Heart left ventricle (tissue), 16 donors: ENCODE results near the gene C12orf57. TPM values are rescaled to one million over a fixed set of nuclear protein-coding genes. Genes with fewer than 3 reads are reported as not detected.

Experiments
- ATAC-seq, 4 donors: fragments of 200-7000 bp; cut with Tn5 transposase; one replicate each; pipeline ENCODE4 v1.9.1; 2020 to 2022; ENCODE audit warnings: moderate library complexity in 4 of 4, mild to moderate bottlenecking in 3 of 4, moderate number of reproducible peaks in 1 of 4
- DNase-seq, 5 donors: peaks; one replicate each; pipeline ENCODE4 v3.0.0-alpha.2; 2020
- H3K27ac ChIP-seq, 12 donors: fragments of 200-600 bp; sonication (generic) in 4 of 12; one replicate each; pipeline versions ENCODE4 v1.5.0 to v1.8.0; 2016 to 2022; ENCODE audit warnings: mild to moderate bottlenecking in 2 of 12
- H3K27me3 ChIP-seq, 9 donors: fragments of 200-600 bp; sonication (generic) in 2 of 9; one replicate each; pipeline versions ENCODE4 v1.5.1 to v1.8.0; 2016 to 2022; ENCODE audit warnings: mild to moderate bottlenecking in 3 of 9
- H3K36me3 ChIP-seq, 9 donors: fragments of 200-600 bp; sonication (generic) in 2 of 9; one replicate each; pipeline versions ENCODE4 v1.5.0 to v1.8.0; 2018 to 2022; ENCODE audit warnings: mild to moderate bottlenecking in 2 of 9
- H3K4me1 ChIP-seq, 12 donors: fragments of 200-600 bp; sonication (generic) in 4 of 12; one replicate each; pipeline versions ENCODE4 v1.5.0 to v1.8.0; 2016 to 2022; ENCODE audit warnings: mild to moderate bottlenecking in 3 of 12
- H3K4me3 ChIP-seq, 12 donors: fragments of 200-600 bp; sonication (generic) in 4 of 12; one replicate each; pipeline versions ENCODE4 v1.5.0 to v1.8.0; 2017 to 2022; ENCODE audit warnings: mild to moderate bottlenecking in 9 of 12, moderate library complexity in 4 of 12
- H3K9me3 ChIP-seq, 12 donors: fragments of 200-600 bp; sonication (generic) in 4 of 12; one replicate each; pipeline versions ENCODE4 v1.5.0 to v1.8.0; 2016 to 2022; ENCODE audit warnings: mild to moderate bottlenecking in 1 of 12
- CTCF ChIP-seq, 12 donors: fragments of 200-600 bp; sonication (generic) in 4 of 12; IDR thresholded peaks; one replicate each; pipeline versions ENCODE4 v1.5.0 to v1.8.0; 2018 to 2022; ENCODE audit warnings: antibody characterized with exemption in 12 of 12, mild to moderate bottlenecking in 5 of 12
- POLR2A ChIP-seq, 2 donors: fragments of 450-650 bp; IDR thresholded peaks; one replicate each; pipeline ENCODE4 v1.6.1; 2017; ENCODE audit warnings: antibody characterized with exemption in 2 of 2, mild to moderate bottlenecking in 2 of 2, moderate library complexity in 2 of 2
- WGBS, 4 donors: extraction: QIAGEN DNeasy Blood & Tissue Kit in 2 of 4; methylation state at CpG; one replicate each; pipeline versions ENCODE4 v1.1.5 to v1.1.7; 2013 to 2018; 5-methylcytosine and 5-hydroxymethylcytosine counted together
- intact Hi-C, 10 donors: fragments of 100-400 bp; cut with DNase I; formaldehyde crosslinking; loops; one replicate each; pipeline versions ENCODE4 v1.11.1 to v1.14.2; 2022
- polyA plus RNA-seq, 2 donors: library from polyadenylated mRNA; stranded (reverse); fragments of 200-250 nt; gene quantifications; one replicate each; pipeline ENCODE4 v1.2.3, GENCODE V29; 2013
- total RNA-seq, 9 donors: library from RNA; depleted of rRNA in 2 of 9; stranded (reverse); fragments of >200 nt in 2 of 9; fragmentation: NEBNext Ultra II Directional in 3 of 9; extraction: Animal tissue kit (Norgen Biotek cat#: 25700) in 3 of 9; gene quantifications; one replicate each; pipeline versions ENCODE4 v1.1.0 to v1.2.4, GENCODE V29; 2016 to 2023
- donor health status: ischemic (EF 13 %, LVEDD 7.1; RV severe dilation, severe dysfunction).
- donor health status: healthy with polysubstance abuse.
- donor health status: DM: no; HTN: yes; CAD: no.
- donor health status: DM: no; HTN: no; CAD: no.
- donor health status: ischemic (EF 25% LVEDD 6.9; RV normal size, moderate dysfunction).
- donor health status: ischemic (EF 25% LVEDD 5.7; RV mildly dilated, moderate dysfunction).
- donor health status: healthy.
- donor health status: DM: yes; HTN: yes; CAD: no.
- donor health status: ischemic (EF 35%, LVEDD 5.7; RV mildly dilated, moderate dysfunction).
- donor health status: nonischemic (EF 11% LVEDD 7.7; RV severe dilation, severe dysfunction).
- donor health status: DM: yes; HTN: yes; CAD: no.
- donor health status: PGD.
- donor health status: ischemic (EF 29% LVEDD 5.4; RV normal size, mild dysfunction).
- donor health status: nonischemic (EF 23%, LVEDD 6.1; RV moderate dilation, normal function).

Gene C12orf57
- total and polyA plus RNA-seq, 11 donors: 108 to 460 (median 187) TPM

GRCh38 chr12:6935371-6936193 is 8.2 kb upstream of the C12orf57 start:
- Histone ChIP-seq H3K36me3 (peaks cover 0 to 55% (median 36%) of the 10 kb centered on the region in 9 donors), H3K4me3 (no peak overlapping the region), H3K27ac (peak overlapping the region in 11 of 12 donors; percentile 27 to 96 (median 69)), H3K27me3 (no peaks in the 10 kb centered on the region), H3K4me1 (peaks cover 3 to 81% (median 59%) of the 10 kb centered on the region in 12 donors), H3K9me3 (no peaks in the 10 kb centered on the region)
- intact Hi-C loops: loop anchor here in 1 of 10 donors (5.0 kb wide), 1 partner anchor 63 kb away; the partner anchor contains the start of gene SPSB2
- WGBS, 4 donors: 49 to 60% (median 53%) methylated on average over 14 of the region's 14 CpGs
- no peak for TF ChIP-seq POLR2A (IDR thresholded peaks at IDR 0.05)
- TF ChIP-seq CTCF (IDR thresholded peaks at IDR 0.05): no peak
- DNase-seq: peak in 1 of 5 donors; percentile 59
- no peak for ATAC-seq

GRCh38 chr12:6936194-6936635 is 7.6 kb upstream of the C12orf57 start:
- Histone ChIP-seq H3K27ac (peak overlapping the region in 7 of 12 donors; percentile 75 to 98 (median 88)), H3K36me3 (peaks cover 0 to 60% (median 43%) of the 10 kb centered on the region in 9 donors), H3K27me3 (no peaks in the 10 kb centered on the region), H3K4me1 (peaks cover 3 to 81% (median 53%) of the 10 kb centered on the region in 12 donors), H3K4me3 (peak overlapping the region in 1 of 12 donors; percentile 88), H3K9me3 (no peaks in the 10 kb centered on the region)
- no peak for DNase-seq
- 86 to 96% (median 92%) methylated on average over 3 of the region's 3 CpGs for WGBS, 4 donors
- intact Hi-C loops: loop anchor here in 1 of 10 donors (5.0 kb wide), 1 partner anchor 64 kb away; the partner anchor contains the start of gene SPSB2
- peak in 1 of 4 donors; percentile 0 for ATAC-seq
- TF ChIP-seq CTCF (IDR thresholded peaks at IDR 0.05): no peak
- no peak for TF ChIP-seq POLR2A (IDR thresholded peaks at IDR 0.05)

- Histone ChIP-seq H3K27me3 (no peaks in the 10 kb centered on the region), H3K36me3 (peaks cover 0 to 66% (median 48%) of the 10 kb centered on the region in 9 donors), H3K4me1 (peaks cover 3 to 83% (median 55%) of the 10 kb centered on the region in 12 donors), H3K9me3 (no peaks in the 10 kb centered on the region), H3K4me3 (peak overlapping the region in 11 of 12 donors; percentile 27 to 88 (median 74)), H3K27ac (peak overlapping the region; percentile 86 to 98 (median 94))
- DNase-seq (peak in 2 of 5 donors; percentile 56 to 77), ATAC-seq (peak in 3 of 4 donors; percentile 0 to 7 (median 4))
- intact Hi-C loops: loop anchor here in 1 of 10 donors (5.0 kb wide), 1 partner anchor 65 kb away; the partner anchor contains the start of gene SPSB2
- 27 to 41% (median 37%) methylated on average over 26 to 36 of the region's 36 CpGs for WGBS, 4 donors
- no peak for TF ChIP-seq POLR2A (IDR thresholded peaks at IDR 0.05)
- TF ChIP-seq CTCF (IDR thresholded peaks at IDR 0.05): no peak
Measured at GRCh38 chr12:6936636-6937480, 7.0 kb upstream of the C12orf57 start.
